ENCODE measurements around the gene TXNL4A.
A peak's percentile ranks its signal among the peaks of the same experiment; 100 is the strongest.

Gene TXNL4A

DNA sequence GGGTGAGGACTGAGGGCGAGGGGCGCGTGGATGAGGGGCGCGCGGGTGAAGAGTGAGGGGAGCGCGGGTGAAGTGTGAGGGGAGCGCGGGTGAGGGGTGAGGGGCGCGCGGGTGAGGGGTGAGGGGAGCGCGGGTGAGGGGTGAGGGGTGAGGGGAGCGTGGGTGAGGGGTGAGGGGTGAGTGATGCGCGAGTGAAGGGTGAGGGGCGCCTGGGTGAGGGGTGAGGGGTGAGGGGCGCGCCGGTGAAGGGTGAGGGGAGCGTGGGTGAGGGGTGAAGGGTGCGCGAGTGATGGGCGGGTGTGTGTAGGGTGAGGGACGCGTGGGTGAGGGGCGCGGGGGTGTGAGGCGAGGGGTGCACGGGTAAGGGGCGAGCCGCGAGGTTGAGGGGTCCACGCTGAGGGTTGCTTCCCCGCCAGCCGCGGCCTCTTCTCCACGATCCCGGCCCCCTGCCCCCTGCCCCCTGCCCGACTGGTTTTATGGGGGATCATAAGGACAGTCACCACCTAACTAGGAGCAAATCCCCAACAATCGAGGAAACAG lies 35.8 kb downstream of the TXNL4A start:
- TF ChIP-seq CTCF (IDR thresholded peaks at IDR 0.05; ENCODE audit: insufficient read depth, missing control alignments), result no peak
- FAIRE-seq, result no peak
- DNase-seq (ENCODE audit: insufficient read length, low spot score), result no peak

DNA sequence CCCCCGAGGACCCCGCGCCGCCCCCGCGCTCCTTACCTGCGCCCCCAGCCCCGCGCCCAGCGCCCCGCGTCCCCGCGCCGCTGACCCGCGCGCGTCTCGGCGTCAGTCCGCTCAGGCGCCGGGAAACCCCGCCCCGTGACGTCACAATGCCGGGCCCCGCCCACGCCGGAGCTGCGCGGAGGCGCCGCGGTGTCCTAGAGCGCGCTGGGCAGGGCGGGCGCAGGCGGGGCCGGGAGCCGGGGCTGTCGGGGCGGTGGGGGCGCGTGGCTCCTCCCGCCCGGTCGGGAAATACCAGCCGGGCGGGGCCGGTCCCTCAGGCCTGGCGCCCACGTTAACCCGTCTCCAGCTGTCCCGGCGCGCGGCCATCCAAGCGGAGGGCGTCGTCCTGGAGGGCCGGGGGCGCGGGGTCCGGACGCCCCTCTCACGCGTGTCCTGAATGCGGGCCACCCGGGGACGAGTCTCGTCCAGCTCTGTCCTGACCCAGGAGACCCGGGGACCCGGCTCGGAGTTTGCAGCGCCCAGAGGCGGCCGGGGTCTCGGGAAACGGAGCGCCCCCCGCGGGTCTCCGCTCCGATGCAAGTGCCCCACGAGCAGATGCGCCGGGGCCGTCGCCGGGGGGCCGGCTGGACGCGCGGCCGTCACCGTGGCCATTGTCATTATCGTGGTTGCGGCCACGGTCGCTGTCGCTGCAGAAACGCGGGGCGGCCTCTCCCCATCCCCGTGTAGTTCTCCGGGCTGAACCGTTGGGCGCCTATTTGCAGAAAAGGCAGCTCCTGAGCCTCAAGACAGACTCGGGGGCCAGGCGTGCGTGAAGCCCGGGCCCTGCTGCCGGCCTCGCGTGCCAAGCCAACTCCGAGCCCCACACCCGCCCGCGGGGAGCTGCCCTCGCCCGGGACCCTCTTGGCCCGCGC lies 36.6 kb downstream of the TXNL4A start, which contains the start of gene SLC66A2:
TSS of gene SLC66A2 (minus strand) at position 109 of the 911 bp plus-strand sequence. CDS start 727 bp downstream, outside the sequence.
- DNase-seq (ENCODE audit: insufficient read length, low spot score) (peak; percentile 98), FAIRE-seq (no peak)
- no peak for TF ChIP-seq CTCF (IDR thresholded peaks at IDR 0.05; ENCODE audit: insufficient read depth, missing control alignments)

- DNase-seq (ENCODE audit: insufficient read length, low spot score), result no peak
- FAIRE-seq, result no peak
- no peak for TF ChIP-seq CTCF (IDR thresholded peaks at IDR 0.05; ENCODE audit: insufficient read depth, missing control alignments)
Measured at GRCh38 chr18:79950515-79951341, 37.6 kb downstream of the TXNL4A start.

DNA sequence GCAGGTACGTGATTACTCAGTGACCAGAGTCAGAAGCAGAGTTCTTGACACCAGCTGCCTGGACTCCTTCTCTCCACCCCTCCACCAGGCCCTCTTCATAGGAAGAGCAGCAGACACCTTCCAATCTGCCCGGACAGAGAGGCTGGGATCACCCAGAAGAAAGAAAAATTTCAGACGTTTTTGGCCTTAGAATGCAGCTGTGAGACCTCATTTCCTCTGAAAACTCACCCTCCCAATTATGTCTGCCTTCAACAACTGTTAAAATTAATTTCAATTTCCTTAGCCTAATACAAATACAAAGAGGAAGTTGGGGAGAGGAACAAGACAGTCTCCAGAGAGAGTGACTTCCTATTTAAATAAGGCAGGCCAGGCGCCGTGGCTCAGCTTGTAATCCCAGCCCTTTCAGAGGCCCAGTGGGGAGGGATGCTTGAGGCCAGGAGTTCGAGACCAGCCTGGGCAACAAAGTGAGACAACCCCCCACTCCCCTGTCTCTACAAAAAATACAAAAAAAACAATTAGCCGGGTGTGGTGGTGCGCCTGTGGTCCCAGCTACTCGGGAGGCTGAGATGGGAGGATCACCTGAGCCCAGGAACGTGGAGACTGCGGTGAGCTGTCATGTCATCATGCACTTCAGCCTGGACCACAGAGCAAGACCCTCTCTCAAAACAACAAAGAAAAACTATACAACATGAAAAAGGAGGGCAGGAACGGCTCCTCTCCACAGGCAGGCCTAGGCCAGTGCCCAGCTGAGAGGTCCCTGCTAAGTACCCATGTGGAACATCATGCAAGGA lies 38.5 kb downstream of the TXNL4A start:
- DNase-seq (ENCODE audit: insufficient read length, low spot score) (no peak), FAIRE-seq (peak; percentile 91)
- TF ChIP-seq CTCF (IDR thresholded peaks at IDR 0.05; ENCODE audit: insufficient read depth, missing control alignments), result no peak

- no peak for TF ChIP-seq CTCF (IDR thresholded peaks at IDR 0.05; ENCODE audit: insufficient read depth, missing control alignments)
- peak; percentile 88 for FAIRE-seq
- DNase-seq (ENCODE audit: insufficient read length, low spot score), result no peak
Measured at GRCh38 chr18:79948719-79949411, 39.5 kb downstream of the TXNL4A start.
